Gastrocnemius medialis (tissue), 4 donors: ENCODE data around the gene CGB1.

Experiments
- POLR2A ChIP-seq, 2 donors: fragments of 450-650 bp; IDR thresholded peaks; one replicate each; pipeline ENCODE4 v1.6.1; 2017; ENCODE audit warnings: antibody characterized with exemption in 2 of 2, mild to moderate bottlenecking in 2 of 2, moderate library complexity in 2 of 2
- TF ChIP-seq, protein P1 (sequence below), 5 experiments: fragments of 450-650 bp in 3 of 5; fragments of 200-600 bp in 2 of 5; sonication (generic) in 2 of 5; IDR thresholded peaks in 4 of 5; conservative IDR thresholded peaks in 1 of 5; 1 replicate in 4 of 5; 2 replicates in 1 of 5; pipeline ENCODE4 v1.5.1; 2016 to 2019; ENCODE audit warnings: antibody characterized with exemption in 5 of 5, mild to moderate bottlenecking in 3 of 5, moderate library complexity in 3 of 5

DNA sequence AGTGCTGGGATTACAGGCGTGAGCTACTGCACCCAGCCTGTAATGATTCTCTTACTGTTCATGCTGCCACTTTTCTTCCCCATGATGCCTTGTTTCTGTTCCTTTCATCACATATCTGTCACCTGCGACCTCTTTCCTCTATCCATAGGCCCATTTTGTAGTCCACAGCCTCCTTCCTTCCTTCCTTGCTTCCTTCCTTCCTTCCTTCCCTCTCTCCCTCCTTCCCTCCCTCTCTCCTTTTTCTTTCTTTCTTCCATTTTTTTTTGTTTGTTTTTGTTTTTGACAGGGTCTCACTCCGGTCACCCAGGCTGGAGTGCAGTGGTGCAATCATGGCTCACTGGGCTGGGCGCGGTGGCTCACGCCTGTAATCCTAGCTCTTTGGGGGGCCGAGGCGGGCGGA, 47.8 kb downstream of the CGB1 start:
- TF ChIP-seq, protein P1, sequence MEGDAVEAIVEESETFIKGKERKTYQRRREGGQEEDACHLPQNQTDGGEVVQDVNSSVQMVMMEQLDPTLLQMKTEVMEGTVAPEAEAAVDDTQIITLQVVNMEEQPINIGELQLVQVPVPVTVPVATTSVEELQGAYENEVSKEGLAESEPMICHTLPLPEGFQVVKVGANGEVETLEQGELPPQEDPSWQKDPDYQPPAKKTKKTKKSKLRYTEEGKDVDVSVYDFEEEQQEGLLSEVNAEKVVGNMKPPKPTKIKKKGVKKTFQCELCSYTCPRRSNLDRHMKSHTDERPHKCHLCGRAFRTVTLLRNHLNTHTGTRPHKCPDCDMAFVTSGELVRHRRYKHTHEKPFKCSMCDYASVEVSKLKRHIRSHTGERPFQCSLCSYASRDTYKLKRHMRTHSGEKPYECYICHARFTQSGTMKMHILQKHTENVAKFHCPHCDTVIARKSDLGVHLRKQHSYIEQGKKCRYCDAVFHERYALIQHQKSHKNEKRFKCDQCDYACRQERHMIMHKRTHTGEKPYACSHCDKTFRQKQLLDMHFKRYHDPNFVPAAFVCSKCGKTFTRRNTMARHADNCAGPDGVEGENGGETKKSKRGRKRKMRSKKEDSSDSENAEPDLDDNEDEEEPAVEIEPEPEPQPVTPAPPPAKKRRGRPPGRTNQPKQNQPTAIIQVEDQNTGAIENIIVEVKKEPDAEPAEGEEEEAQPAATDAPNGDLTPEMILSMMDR (IDR thresholded peaks at IDR 0.05 in 4 of 5, conservative IDR thresholded peaks at IDR 0.05 in 1 of 5) = no peak
- no peak for TF ChIP-seq POLR2A (IDR thresholded peaks at IDR 0.05)
